GM21576 (cell line): ENCODE data around the gene MIA.
"Not testable (repeated sequence)": the region's sequence is repeated elsewhere in the genome, so short reads cannot be mapped to it uniquely, and the experiment has no call there.

Source experiments
- ATAC-seq: cut with Tn5 transposase; IDR thresholded peaks from one replicate; pipeline ENCODE4 v1.9.1; 2021; ENCODE audit warnings: mild to moderate bottlenecking, moderate library complexity; ENCODE audit not compliant: unreplicated experiment

MIA gene

DNA sequence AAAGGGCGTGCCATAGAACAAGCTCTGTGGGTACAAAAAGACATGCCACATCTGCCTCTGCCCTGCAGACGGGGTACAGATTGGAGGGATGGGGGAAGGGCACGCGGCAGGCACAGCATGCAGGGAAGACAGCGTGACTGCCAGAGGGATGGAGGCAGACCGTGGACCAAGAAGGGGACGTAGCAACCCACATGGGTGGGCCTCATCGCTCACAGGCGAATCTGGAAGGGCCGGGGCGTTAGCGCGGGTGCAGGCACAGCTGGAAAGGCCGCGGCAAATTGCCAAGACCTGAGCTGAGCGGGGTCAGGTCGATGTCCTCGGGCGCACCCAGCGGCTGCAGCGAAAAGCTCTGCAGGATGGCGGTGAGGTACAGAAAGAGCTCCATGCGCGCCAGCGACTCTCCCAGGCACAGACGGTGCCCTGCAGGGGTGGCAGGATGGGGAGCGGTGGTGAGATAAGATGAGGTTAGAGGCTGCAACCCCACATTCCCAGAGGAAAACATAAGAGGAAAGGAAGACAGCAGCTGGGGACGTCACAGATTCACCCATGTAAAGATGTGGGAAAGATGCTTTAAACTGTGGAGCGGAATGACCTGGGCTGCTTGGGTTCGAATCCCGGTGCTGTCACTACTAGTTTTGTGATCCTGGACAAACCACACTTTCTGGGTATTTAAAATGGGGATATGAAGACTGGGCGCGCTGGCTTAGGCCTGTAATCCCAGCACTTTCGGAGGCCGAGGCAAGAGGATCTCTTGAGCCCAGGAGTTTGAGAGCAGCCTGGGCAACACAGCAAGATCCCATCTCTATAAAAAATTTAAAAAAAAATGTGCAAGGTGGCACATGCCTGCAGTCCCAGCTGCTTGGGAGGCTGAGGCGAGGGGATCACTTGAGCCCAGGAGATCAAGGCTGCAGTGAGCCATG is 43.4 kb downstream of the MIA start:
- ATAC-seq = not testable (repeated sequence)

GRCh38 chr19:40819479-40820234 is 44.3 kb downstream of the MIA start:
- not testable (repeated sequence) for ATAC-seq

GRCh38 chr19:40822161-40822560 is 46.8 kb downstream of the MIA start:
- no peak for ATAC-seq

- ATAC-seq = not testable (repeated sequence)
Observed at GRCh38 chr19:40822704-40823553, 47.6 kb downstream of the MIA start.

DNA sequence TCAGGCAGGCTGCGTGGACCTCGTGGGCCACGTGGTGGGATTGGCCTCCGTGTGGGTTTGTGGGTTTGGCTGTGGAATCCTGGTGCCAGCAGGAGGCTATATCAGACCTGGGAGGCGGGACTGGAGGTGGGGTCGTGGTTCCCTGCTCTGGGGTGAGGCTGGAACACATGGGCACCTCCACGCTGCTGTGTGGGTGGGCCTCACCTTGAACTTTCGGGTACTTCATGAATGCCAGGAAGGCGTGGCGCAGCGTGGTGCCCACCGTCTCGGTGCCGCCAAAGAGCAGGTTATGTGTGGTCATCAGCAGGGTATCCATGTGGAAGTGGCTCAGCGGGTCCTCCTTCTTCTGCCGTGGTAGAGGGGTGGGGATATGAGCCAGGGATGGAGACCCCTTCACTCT is 49.6 kb downstream of the MIA start:
- not testable (repeated sequence) for ATAC-seq

GRCh38 chr19:40825460-40826095 is 50.3 kb downstream of the MIA start:
- not testable (repeated sequence) for ATAC-seq

GRCh38 chr19:40826312-40826698 is 51.0 kb downstream of the MIA start:
- not testable (repeated sequence) for ATAC-seq

GRCh38 chr19:40826699-40827385 is 51.5 kb downstream of the MIA start:
- not testable (repeated sequence) for ATAC-seq
